HCT116 (cell line): Measurements from ENCODE around the gene SAE1. TPM values are rescaled to one million over a fixed set of nuclear protein-coding genes. Genes with fewer than 3 reads are reported as not detected.
A peak's percentile ranks its signal among the peaks of the same experiment; 100 is the strongest.

ENCODE experiments used
- ATAC-seq: fragments of 200-7000 bp; cut with Tn5 transposase; 2 replicates; pipeline ENCODE4 v1.9.1; 2020; ENCODE audit warnings: mild to moderate bottlenecking, moderate library complexity
- BruUV-seq: library from RNA; stranded (reverse); fragments of 400-500 nt; replicated peaks from 2 replicates; lab custom pipeline; 2021; lab: Mats Ljungman, UMichigan
- CTCF ChIA-PET: fragments of 300-600 bp; sonication (Branson Sonifier 250); formaldehyde crosslinking; loops from one replicate; lab custom pipeline; 2021; ENCODE audit warnings: antibody characterized with exemption; lab: Charles Lee
- POLR2A ChIA-PET: fragments of 300-600, 350-600 bp; sonication (Branson Sonifier 250); formaldehyde crosslinking; loops from one replicate; lab custom pipeline; 2021; ENCODE audit warnings: antibody characterized with exemption; lab: Charles Lee
- RAD21 ChIA-PET, 2 experiments: fragments of 300-600 bp; sonication (Branson Sonifier 250); formaldehyde crosslinking; loops; one replicate each; lab custom pipeline; 2023; ENCODE audit warnings: low total read pairs in 2 of 2; ENCODE audit not compliant: uncharacterized antibody in 2 of 2, unreplicated experiment in 2 of 2, low non-redundant PET in 1 of 2; lab: Charles Lee
- DNase-seq: peaks from one replicate; pipeline ENCODE4 v3.0.0-alpha.2; 2010; ENCODE audit warnings: low read depth, low spot score
- H2AFZ ChIP-seq: fragments of 200-600 bp; shearing (Covaris generic), sonication (generic); 2 replicates; pipeline ENCODE4 v1.6.1; 2017; ENCODE audit warnings: low read depth, mixed run types, mixed read lengths, antibody characterized with exemption, low read length; ENCODE audit not compliant: poor library complexity, severe bottlenecking
- H3K27ac ChIP-seq: 2 replicates; pipeline ENCODE4 v1.5.1; 2012; ENCODE audit warnings: low read depth, low read length
- H3K27me3 ChIP-seq: fragments of 200-600 bp; sonication (generic); 2 replicates; pipeline ENCODE4 v1.6.1; 2016; ENCODE audit warnings: mixed run types, low read length, mixed read lengths; ENCODE audit not compliant: insufficient read depth
- H3K36me3 ChIP-seq, 2 experiments: fragments of 200-500 bp in 1 of 2; fragments of 200-600 bp in 1 of 2; sonication (Bioruptor generic) in 1 of 2; sonication (generic) in 1 of 2; 2 replicates each; pipeline versions ENCODE4 v1.5.1 to v1.6.1; 2014 to 2016; ENCODE audit warnings: low read length in 2 of 2, inconsistent platforms in 1 of 2, mixed read lengths in 1 of 2, mixed run types in 1 of 2; ENCODE audit not compliant: insufficient read depth in 2 of 2, control insufficient read depth in 1 of 2
- H3K4me1 ChIP-seq, 2 experiments: fragments of 200-600 bp in 1 of 2; sonication (generic) in 1 of 2; 2 replicates each; pipeline versions ENCODE4 v1.5.1 to v1.6.1; 2012 to 2017; ENCODE audit warnings: low read length in 2 of 2, inconsistent platforms in 1 of 2, mild to moderate bottlenecking in 1 of 2, mixed read lengths in 1 of 2, mixed run types in 1 of 2, moderate library complexity in 1 of 2; ENCODE audit not compliant: insufficient read depth in 2 of 2, control insufficient read depth in 1 of 2
- H3K4me2 ChIP-seq: fragments of 200-600 bp; sonication (generic); 2 replicates; pipeline ENCODE4 v1.6.1; 2017; ENCODE audit warnings: mixed run types, low read length, mixed read lengths
- H3K4me3 ChIP-seq, 2 experiments: fragments of 200-600 bp in 1 of 2; sonication (generic) in 1 of 2; replicated peaks in 1 of 2; 2 replicates each; pipeline ENCODE4 v1.5.1; 2011 to 2016; ENCODE audit warnings: low read length in 2 of 2, control low read depth in 1 of 2, low read depth in 1 of 2, mild to moderate bottlenecking in 1 of 2, mixed read lengths in 1 of 2, mixed run types in 1 of 2
- H3K79me2 ChIP-seq: fragments of 200-600 bp; sonication (generic); 2 replicates; pipeline ENCODE4 v1.6.1; 2017; ENCODE audit warnings: mild to moderate bottlenecking, mixed run types, low read length, moderate library complexity, mixed read lengths; ENCODE audit not compliant: insufficient read depth
- H3K9ac ChIP-seq: fragments of 200-600 bp; sonication (generic); 2 replicates; pipeline ENCODE4 v1.6.1; 2016; ENCODE audit warnings: low read length, mixed read lengths
- H3K9me2 ChIP-seq: fragments of 200-600 bp; sonication (generic), shearing (Covaris generic); 2 replicates; pipeline ENCODE4 v1.6.1; 2017; ENCODE audit warnings: mixed run types, mild to moderate bottlenecking, moderate library complexity; ENCODE audit not compliant: insufficient read depth
- H3K9me3 ChIP-seq, 2 experiments: fragments of 200-500 bp in 1 of 2; fragments of 200-600 bp in 1 of 2; sonication (Bioruptor generic) in 1 of 2; sonication (generic) in 1 of 2; 2 replicates each; pipeline ENCODE4 v1.6.1; 2014 to 2017; ENCODE audit warnings: low read length in 2 of 2, mixed read lengths in 2 of 2, inconsistent platforms in 1 of 2, low read depth in 1 of 2, mild to moderate bottlenecking in 1 of 2, mixed run types in 1 of 2, moderate library complexity in 1 of 2; ENCODE audit not compliant: control insufficient read depth in 1 of 2, insufficient read depth in 1 of 2
- H4K20me1 ChIP-seq: fragments of 200-600 bp; sonication (generic), shearing (Covaris generic); 2 replicates; pipeline ENCODE4 v1.6.1; 2017; ENCODE audit warnings: mixed run types, mild to moderate bottlenecking, moderate library complexity; ENCODE audit not compliant: insufficient read depth
- CBX3 ChIP-seq: IDR thresholded peaks from 2 replicates; pipeline ENCODE4 v1.6.1; 2012; ENCODE audit warnings: low read depth
- CEBPB ChIP-seq: IDR thresholded peaks from 2 replicates; pipeline ENCODE4 v1.6.1; 2012; ENCODE audit warnings: low read depth
- CTCF ChIP-seq, 3 experiments: fragments of 200-600 bp in 1 of 3; sonication (generic) in 1 of 3; IDR thresholded peaks in 2 of 3; conservative IDR thresholded peaks in 1 of 3; 2 replicates each; pipeline ENCODE4 v1.5.1; 2012 to 2017; ENCODE audit warnings: low read depth in 2 of 3, low read length in 2 of 3, antibody characterized with exemption in 1 of 3, borderline replicate concordance in 1 of 3, control low read depth in 1 of 3, mild to moderate bottlenecking in 1 of 3, mixed read lengths in 1 of 3, mixed run types in 1 of 3, moderate library complexity in 1 of 3; ENCODE audit not compliant: insufficient read depth in 1 of 3
- EGR1 ChIP-seq: IDR thresholded peaks from 2 replicates; pipeline ENCODE4 v1.6.1; 2012; ENCODE audit warnings: low read depth
- ELF1 ChIP-seq: IDR thresholded peaks from 2 replicates; pipeline ENCODE4 v1.6.1; 2012; ENCODE audit warnings: low read depth, borderline replicate concordance
- EZH2phosphoT487 ChIP-seq: fragments of 200-600 bp; IDR thresholded peaks from 2 replicates; pipeline ENCODE4 v1.6.1; 2018; ENCODE audit warnings: antibody characterized with exemption, borderline replicate concordance
- FOSL1 ChIP-seq: IDR thresholded peaks from 2 replicates; pipeline ENCODE4 v1.6.1; 2012; ENCODE audit warnings: low read depth
- JUND ChIP-seq: IDR thresholded peaks from 2 replicates; pipeline ENCODE4 v1.6.1; 2012
- POLR2A ChIP-seq: IDR thresholded peaks from 2 replicates; pipeline ENCODE4 v1.7.0; 2011; ENCODE audit warnings: borderline replicate concordance; ENCODE audit not compliant: insufficient read depth, insufficient read length; ENCODE audit errors: extremely low read depth
- POLR2AphosphoS5 ChIP-seq: IDR thresholded peaks from 2 replicates; pipeline ENCODE4 v1.6.1; 2011; ENCODE audit warnings: mild to moderate bottlenecking, low read depth, low read length, moderate library complexity
- RAD21 ChIP-seq: IDR thresholded peaks from 2 replicates; pipeline ENCODE4 v1.6.1; 2012; ENCODE audit warnings: low read depth, mild to moderate bottlenecking
- REST ChIP-seq: IDR thresholded peaks from 2 replicates; pipeline ENCODE4 v1.6.1; 2012; ENCODE audit warnings: low read depth
- SIN3A ChIP-seq: IDR thresholded peaks from 2 replicates; pipeline ENCODE4 v1.6.1; 2012; ENCODE audit warnings: low read depth
- SP1 ChIP-seq: IDR thresholded peaks from 2 replicates; pipeline ENCODE4 v1.6.1; 2012; ENCODE audit warnings: low read depth
- YY1 ChIP-seq: IDR thresholded peaks from 2 replicates; pipeline ENCODE4 v1.6.1; 2011; ENCODE audit warnings: low read length, low read depth, moderate library complexity, mild to moderate bottlenecking; ENCODE audit not compliant: insufficient replicate concordance; ENCODE audit errors: extremely low read depth
- ZFX ChIP-seq: fragments of 450-650 bp; IDR thresholded peaks from 2 replicates; pipeline ENCODE4 v1.6.1; 2017
- intact Hi-C: fragments of 100-400 bp; cut with micrococcal nuclease; formaldehyde crosslinking; loops from 2 replicates; pipeline ENCODE4 v1.10.0; 2022
- total RNA-seq: library from RNA; stranded (reverse); gene quantifications from one replicate; pipeline ENCODE4 v1.2.1, GENCODE V29; 2021; ENCODE audit not compliant: unreplicated experiment
- TF ChIP-seq, protein P1 (sequence below): IDR thresholded peaks from 2 replicates; pipeline ENCODE4 v1.6.1; 2012

SAE1 gene
- total RNA-seq, 1 experiment from 2014 or later = 213 TPM

- Histone ChIP-seq H3K27me3 (no peaks in the 10 kb centered on the region), H2AFZ (no peak overlapping the region), H3K79me2 (peaks cover 22% of the 10 kb centered on the region), H3K36me3 (no peaks in the 10 kb centered on the region), H3K9me2 (no peaks in the 10 kb centered on the region), H3K27ac (peak overlapping the region; percentile 97), H4K20me1 (no peaks in the 10 kb centered on the region), H3K4me1 (peaks cover 27 to 66% of the 10 kb centered on the region in 2 experiments), H3K9ac (peak overlapping the region; percentile 87), H3K9me3 (no peaks in the 10 kb centered on the region), H3K4me2 (peak overlapping the region; percentile 100), H3K4me3 (peak overlapping the region; percentile 76 to 78)
- peak; percentile 87 for DNase-seq
- ATAC-seq = peak; percentile 39
- intact Hi-C loops = no loop called here
- POLR2A ChIA-PET = interaction anchor here (0.8 to 3.5 kb wide), 7 partner anchors 13 to 114 kb away, joined by 3 to 39 read pairs (median 8); partner anchors contain the start of gene ZC3H4
- no peak for TF ChIP-seq CTCF (IDR thresholded peaks at IDR 0.05 in 2 of 3, conservative IDR thresholded peaks at IDR 0.05 in 1 of 3; ENCODE audit: borderline replicate concordance in 1 of 3, insufficient read depth in 1 of 3, low read depth in 2 of 3, low read length in 2 of 3)
- TF ChIP-seq EZH2phosphoT487 = no peak
- TF ChIP-seq YY1 = peak; percentile 23
- TF ChIP-seq, protein P1, sequence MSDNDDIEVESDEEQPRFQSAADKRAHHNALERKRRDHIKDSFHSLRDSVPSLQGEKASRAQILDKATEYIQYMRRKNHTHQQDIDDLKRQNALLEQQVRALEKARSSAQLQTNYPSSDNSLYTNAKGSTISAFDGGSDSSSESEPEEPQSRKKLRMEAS = peak; percentile 2; the same call in 1 of the 2 replicates
- peak; percentile 46; the same call in 1 of the 2 replicates for TF ChIP-seq SP1
- TF ChIP-seq ELF1 = no peak
- no peak for TF ChIP-seq REST
- TF ChIP-seq ZFX = peak; percentile 3; the same call in 1 of the 2 replicates
- TF ChIP-seq RAD21 = no peak
- 0 out of 2 replicates have a peak, but pooled peaks have one; percentile 14 for TF ChIP-seq JUND
- peak; percentile 65; the same call in 1 of the 2 replicates for TF ChIP-seq EGR1
- peak; percentile 91; the same call in 1 of the 2 replicates for TF ChIP-seq CEBPB
- peak; percentile 14 for TF ChIP-seq POLR2A
- TF ChIP-seq SIN3A = peak; percentile 17
- no peak for TF ChIP-seq FOSL1
- TF ChIP-seq POLR2AphosphoS5 = peak; percentile 71
- TF ChIP-seq CBX3 = no peak
- TF ChIP-seq, all 23 proteins: peak for 10
- ChIA-PET RAD21 (no interaction called here), CTCF (interaction anchor here (2.6 to 2.7 kb wide), 2 partner anchors 17 kb away, joined by 16 read pairs; no protein-coding TSS in a partner anchor)
- no TSS peak for BruUV-seq
Observed at GRCh38 chr19:47227352-47228167, 96.9 kb downstream of the SAE1 start.
